ENCODE measurements around the gene POLD2. TPM values are rescaled to one million over a fixed set of nuclear protein-coding genes. Genes with fewer than 3 reads are reported as not detected.

Gene POLD2
- total RNA-seq, 1 donor from 2014 or later, result 147 TPM

- no peak for DNase-seq
- intact Hi-C loops (cut with micrococcal nuclease), result no loop called here
- POLR2A ChIA-PET, result interaction anchor here (0.5 to 0.9 kb wide), 2 partner anchors 12 to 720 kb away, joined by 3 to 6 read pairs; no protein-coding TSS in a partner anchor
- no peak for ATAC-seq (ENCODE audit: low read depth)
- peaks cover 80% of the 10 kb centered on the region for H3K36me3 Mint-ChIP-seq (ENCODE audit: low read depth)
- H3K27ac Mint-ChIP-seq, result no peak overlapping the region
- no peaks in the 10 kb centered on the region for H3K27me3 Mint-ChIP-seq
- no peak overlapping the region for H3K4me3 Mint-ChIP-seq
- peaks cover 11% of the 10 kb centered on the region for H3K4me1 Mint-ChIP-seq
- CTCF ChIA-PET, result no interaction called here
- no peaks in the 10 kb centered on the region for H3K9me3 Mint-ChIP-seq
- TF ChIP-seq, protein P1, sequence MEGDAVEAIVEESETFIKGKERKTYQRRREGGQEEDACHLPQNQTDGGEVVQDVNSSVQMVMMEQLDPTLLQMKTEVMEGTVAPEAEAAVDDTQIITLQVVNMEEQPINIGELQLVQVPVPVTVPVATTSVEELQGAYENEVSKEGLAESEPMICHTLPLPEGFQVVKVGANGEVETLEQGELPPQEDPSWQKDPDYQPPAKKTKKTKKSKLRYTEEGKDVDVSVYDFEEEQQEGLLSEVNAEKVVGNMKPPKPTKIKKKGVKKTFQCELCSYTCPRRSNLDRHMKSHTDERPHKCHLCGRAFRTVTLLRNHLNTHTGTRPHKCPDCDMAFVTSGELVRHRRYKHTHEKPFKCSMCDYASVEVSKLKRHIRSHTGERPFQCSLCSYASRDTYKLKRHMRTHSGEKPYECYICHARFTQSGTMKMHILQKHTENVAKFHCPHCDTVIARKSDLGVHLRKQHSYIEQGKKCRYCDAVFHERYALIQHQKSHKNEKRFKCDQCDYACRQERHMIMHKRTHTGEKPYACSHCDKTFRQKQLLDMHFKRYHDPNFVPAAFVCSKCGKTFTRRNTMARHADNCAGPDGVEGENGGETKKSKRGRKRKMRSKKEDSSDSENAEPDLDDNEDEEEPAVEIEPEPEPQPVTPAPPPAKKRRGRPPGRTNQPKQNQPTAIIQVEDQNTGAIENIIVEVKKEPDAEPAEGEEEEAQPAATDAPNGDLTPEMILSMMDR (IDR thresholded peaks at IDR 0.05), result no peak
Measured at GRCh38 chr7:44116789-44117666, 6.3 kb downstream of the POLD2 start.

DNA sequence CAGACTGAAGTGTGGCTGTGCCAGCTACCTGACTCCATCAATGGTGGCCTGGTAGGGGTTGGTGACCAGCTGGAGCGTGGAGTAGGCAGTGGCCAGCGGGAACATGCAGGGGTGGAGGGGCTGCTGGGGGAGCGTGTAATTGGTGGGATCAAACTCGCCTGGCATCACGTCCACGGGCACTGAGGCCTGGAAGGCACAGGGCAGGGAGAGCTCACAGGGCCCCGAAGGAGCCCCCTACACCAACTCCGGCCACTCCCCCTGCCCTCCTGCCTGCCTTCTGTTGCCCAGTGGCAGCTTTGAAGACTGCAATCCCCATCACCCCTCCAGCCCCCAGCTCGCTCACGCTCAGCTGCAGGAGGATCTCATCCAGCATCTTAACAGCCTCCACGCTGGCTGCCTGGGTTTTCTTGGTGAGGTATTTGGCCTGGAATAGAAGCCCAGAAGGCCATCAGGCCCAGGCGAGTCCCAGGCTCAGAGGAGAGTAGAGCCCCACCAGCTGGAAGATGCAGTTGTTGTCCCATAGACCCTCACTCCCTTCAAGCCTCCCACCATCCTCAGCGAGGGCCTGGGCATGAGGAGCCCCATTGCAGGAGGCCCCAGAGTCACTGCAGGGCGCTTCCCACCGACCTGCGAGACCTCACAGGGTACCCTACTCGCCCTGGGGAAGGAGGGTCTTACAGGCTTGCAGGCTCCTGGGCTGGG is 7.1 kb downstream of the POLD2 start:
- ChIA-PET POLR2A (interaction anchor here (0.5 to 1.5 kb wide), 2 partner anchors 85 to 721 kb away, joined by 5 to 6 read pairs; partner anchors contain the start of gene YKT6), CTCF (no interaction called here)
- Mint-ChIP-seq H3K4me1 (peaks cover 9% of the 10 kb centered on the region), H3K27ac (no peak overlapping the region), H3K27me3 (no peaks in the 10 kb centered on the region), H3K36me3 (ENCODE audit: low read depth) (peaks cover 80% of the 10 kb centered on the region), H3K4me3 (no peak overlapping the region), H3K9me3 (no peaks in the 10 kb centered on the region)
- intact Hi-C loops (cut with micrococcal nuclease), result no loop called here
- ATAC-seq (ENCODE audit: low read depth) (no peak), DNase-seq (no peak)
- TF ChIP-seq, protein P1 (IDR thresholded peaks at IDR 0.05), result no peak

DNA sequence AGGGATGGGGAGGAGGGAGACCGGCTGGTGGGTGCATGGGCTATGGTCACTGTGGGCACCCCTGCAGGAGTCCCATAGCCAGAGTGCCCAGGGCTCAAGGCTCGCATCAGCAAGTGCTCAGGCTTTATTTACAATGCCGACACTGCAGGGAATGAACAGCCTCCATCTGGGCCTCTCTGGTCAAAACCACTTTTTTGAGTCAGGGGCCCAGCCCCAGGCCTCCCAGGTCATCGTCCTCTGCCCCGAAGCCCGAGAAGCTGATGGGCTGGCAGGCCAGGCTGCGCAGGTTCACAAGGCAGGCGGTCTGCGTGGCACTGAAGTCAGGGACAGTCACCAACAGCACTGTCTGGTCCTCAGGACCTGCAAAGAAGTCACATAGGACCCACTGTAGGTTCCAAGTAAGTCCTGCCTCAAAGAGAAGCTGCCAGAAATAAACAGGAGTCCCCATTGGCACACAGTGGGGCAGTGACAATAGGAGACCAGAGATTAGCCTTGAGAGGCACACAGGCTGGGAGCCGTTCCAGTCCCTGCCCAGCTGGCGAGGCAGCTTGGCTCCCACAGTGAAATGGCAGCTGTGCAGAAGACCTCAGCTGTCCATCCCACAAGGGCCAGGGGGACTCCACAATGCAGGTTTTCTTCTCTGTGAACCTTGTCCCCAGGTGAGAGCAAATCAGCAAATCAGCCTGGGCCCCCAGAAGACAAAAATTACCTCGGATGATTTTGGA is 8.6 kb downstream of the POLD2 start:
- intact Hi-C loops (cut with micrococcal nuclease), result no loop called here
- CTCF ChIA-PET, result interaction anchor here (0.9 kb wide), 1 partner anchor 35 kb away, joined by 3 read pairs; no protein-coding TSS in a partner anchor
- Mint-ChIP-seq H3K27me3 (no peaks in the 10 kb centered on the region), H3K27ac (no peak overlapping the region), H3K4me1 (peaks cover under 1% of the 10 kb centered on the region), H3K36me3 (ENCODE audit: low read depth) (peaks cover 67% of the 10 kb centered on the region), H3K4me3 (no peak overlapping the region), H3K9me3 (no peaks in the 10 kb centered on the region)
- DNase-seq (no peak), ATAC-seq (ENCODE audit: low read depth) (no peak)
- POLR2A ChIA-PET, result interaction anchor here (0.5 to 1.5 kb wide), 3 partner anchors 8 to 385 kb away, joined by 3 to 5 read pairs (median 4); partner anchors contain the start of genes COA1 and YKT6
- TF ChIP-seq, protein P1 (IDR thresholded peaks at IDR 0.05), result no peak

- no peak overlapping the region for H3K27ac Mint-ChIP-seq
- ChIA-PET POLR2A (interaction anchor here (1.0 kb wide), 1 partner anchor 9 kb away, joined by 3 read pairs; no protein-coding TSS in a partner anchor), CTCF (no interaction called here)
- DNase-seq (no peak), ATAC-seq (ENCODE audit: low read depth) (no peak)
- TF ChIP-seq, protein P1 (IDR thresholded peaks at IDR 0.05), result no peak
- peaks cover 58% of the 10 kb centered on the region for H3K36me3 Mint-ChIP-seq (ENCODE audit: low read depth)
- H3K4me1 Mint-ChIP-seq, result no peaks in the 10 kb centered on the region
- H3K4me3 Mint-ChIP-seq, result no peak overlapping the region
- H3K9me3 Mint-ChIP-seq, result no peaks in the 10 kb centered on the region
- no peaks in the 10 kb centered on the region for H3K27me3 Mint-ChIP-seq
- intact Hi-C loops (cut with micrococcal nuclease), result no loop called here
Measured at GRCh38 chr7:44113764-44114354, 9.5 kb downstream of the POLD2 start.
